HEK293 (cell line): ENCODE measurements around the gene STPG3.
A peak's percentile ranks its signal among the peaks of the same experiment; 100 is the strongest.

Experiments used
- BCL11A ChIP-seq: fragments of 450-650 bp; formaldehyde crosslinking; IDR thresholded peaks from 2 replicates; pipeline ENCODE4 v1.5.1; 2016; ENCODE audit warnings: low read depth, missing biosample characterization, missing genetic modification characterization
- KLF16 ChIP-seq: fragments of 450-650 bp; formaldehyde crosslinking; IDR thresholded peaks from 2 replicates; pipeline ENCODE4 v1.5.1; 2017; ENCODE audit warnings: missing biosample characterization, missing genetic modification characterization
- SALL2 ChIP-seq: fragments of 450-650 bp; formaldehyde crosslinking; IDR thresholded peaks from 2 replicates; pipeline ENCODE4 v1.5.0; 2017; ENCODE audit warnings: missing biosample characterization, mild to moderate bottlenecking, missing genetic modification characterization, borderline replicate concordance
- SETDB1 ChIP-seq: IDR thresholded peaks from one replicate; pipeline ENCODE4 v1.6.1; 2017; ENCODE audit warnings: mild to moderate bottlenecking, low read length, moderate library complexity, mixed read lengths; ENCODE audit not compliant: insufficient read length
- TRIM28 ChIP-seq: IDR thresholded peaks from 2 replicates; pipeline ENCODE4 v1.6.1; 2011; ENCODE audit warnings: low read length, control low read depth, borderline replicate concordance
- YY1 ChIP-seq: fragments of 450-650 bp; formaldehyde crosslinking; IDR thresholded peaks from 2 replicates; pipeline ENCODE4 v1.5.1; 2018; ENCODE audit warnings: missing biosample characterization, missing genetic modification characterization
- ZBTB1 ChIP-seq: fragments of 450-650 bp; formaldehyde crosslinking; IDR thresholded peaks from 2 replicates; pipeline ENCODE4 v1.5.1; 2016; ENCODE audit warnings: missing biosample characterization, missing genetic modification characterization
- ZBTB7A ChIP-seq: fragments of 450-650 bp; formaldehyde crosslinking; IDR thresholded peaks from 2 replicates; pipeline ENCODE4 v1.5.1; 2016; ENCODE audit warnings: low read depth, missing biosample characterization, missing genetic modification characterization
- ZBTB8A ChIP-seq: fragments of 450-650 bp; formaldehyde crosslinking; IDR thresholded peaks from 2 replicates; pipeline ENCODE4 v1.5.1; 2016; ENCODE audit warnings: missing biosample characterization, missing genetic modification characterization
- ZFHX2 ChIP-seq: fragments of 450-650 bp; formaldehyde crosslinking; conservative IDR thresholded peaks from 2 replicates; pipeline ENCODE4 v1.5.1; 2016; ENCODE audit warnings: missing biosample characterization, missing genetic modification characterization
- ZFP69B ChIP-seq: fragments of 450-650 bp; formaldehyde crosslinking; IDR thresholded peaks from 2 replicates; pipeline ENCODE4 v1.5.1; 2016; ENCODE audit warnings: missing biosample characterization, missing genetic modification characterization
- ZNF10 ChIP-seq: fragments of 450-650 bp; formaldehyde crosslinking; IDR thresholded peaks from 2 replicates; pipeline ENCODE4 v1.5.1; 2017; ENCODE audit warnings: missing biosample characterization, missing genetic modification characterization
- ZNF121 ChIP-seq: fragments of 450-650 bp; formaldehyde crosslinking; IDR thresholded peaks from 2 replicates; pipeline ENCODE4 v1.5.1; 2016; ENCODE audit warnings: missing biosample characterization, missing genetic modification characterization
- ZNF155 ChIP-seq: fragments of 450-650 bp; formaldehyde crosslinking; IDR thresholded peaks from 2 replicates; pipeline ENCODE4 v1.5.1; 2016; ENCODE audit warnings: missing biosample characterization, missing genetic modification characterization
- ZNF292 ChIP-seq: fragments of 450-650 bp; formaldehyde crosslinking; IDR thresholded peaks from 2 replicates; pipeline ENCODE4 v1.5.1; 2016; ENCODE audit warnings: low read depth, missing biosample characterization, missing genetic modification characterization, borderline replicate concordance
- ZNF311 ChIP-seq: fragments of 450-650 bp; formaldehyde crosslinking; IDR thresholded peaks from 2 replicates; pipeline ENCODE4 v1.5.1; 2017; ENCODE audit warnings: missing biosample characterization, missing genetic modification characterization, borderline replicate concordance
- ZNF341 ChIP-seq: fragments of 450-650 bp; formaldehyde crosslinking; IDR thresholded peaks from 2 replicates; pipeline ENCODE4; 2016; ENCODE audit warnings: low read depth, missing biosample characterization, missing genetic modification characterization
- ZNF501 ChIP-seq: fragments of 450-650 bp; formaldehyde crosslinking; IDR thresholded peaks from 2 replicates; pipeline ENCODE4 v1.5.1; 2016; ENCODE audit warnings: missing biosample characterization, missing genetic modification characterization
- ZNF513 ChIP-seq: fragments of 450-650 bp; IDR thresholded peaks from 2 replicates; pipeline ENCODE4 v1.5.1; 2018; ENCODE audit warnings: missing biosample characterization, missing genetic modification characterization
- ZNF621 ChIP-seq: fragments of 450-650 bp; formaldehyde crosslinking; IDR thresholded peaks from 2 replicates; pipeline ENCODE4 v1.5.1; 2017; ENCODE audit warnings: missing biosample characterization, missing genetic modification characterization
- ZNF624 ChIP-seq: fragments of 450-650 bp; formaldehyde crosslinking; IDR thresholded peaks from 2 replicates; pipeline ENCODE4 v1.5.1; 2017; ENCODE audit warnings: missing biosample characterization, missing genetic modification characterization
- ZNF76 ChIP-seq: fragments of 450-650 bp; formaldehyde crosslinking; IDR thresholded peaks from 2 replicates; pipeline ENCODE4; 2016; ENCODE audit warnings: low read depth, missing biosample characterization, missing genetic modification characterization, borderline replicate concordance
- ZXDB ChIP-seq: fragments of 450-650 bp; formaldehyde crosslinking; IDR thresholded peaks from 2 replicates; pipeline ENCODE4 v1.5.1; 2016; ENCODE audit warnings: missing biosample characterization, missing genetic modification characterization
- TF ChIP-seq, protein P1 (sequence below): fragments of 450-650 bp; formaldehyde crosslinking; IDR thresholded peaks from 2 replicates; pipeline ENCODE4 v1.5.1; 2016; ENCODE audit warnings: missing biosample characterization, missing genetic modification characterization
- TF ChIP-seq, protein P2 (sequence below): fragments of 450-650 bp; formaldehyde crosslinking; IDR thresholded peaks from 2 replicates; pipeline ENCODE4 v1.5.1; 2016; ENCODE audit warnings: missing biosample characterization, missing genetic modification characterization
- TF ChIP-seq, protein P3 (sequence below): fragments of 450-650 bp; formaldehyde crosslinking; optimal IDR thresholded peaks from 2 replicates; pipeline ENCODE3; 2016; ENCODE audit warnings: missing biosample characterization, mild to moderate bottlenecking, missing genetic modification characterization
- TF ChIP-seq, protein P4 (sequence below): fragments of 450-650 bp; formaldehyde crosslinking; conservative IDR thresholded peaks from 2 replicates; pipeline ENCODE4 v1.5.1; 2016; ENCODE audit warnings: low read depth, missing biosample characterization, missing genetic modification characterization

The STPG3 gene

DNA sequence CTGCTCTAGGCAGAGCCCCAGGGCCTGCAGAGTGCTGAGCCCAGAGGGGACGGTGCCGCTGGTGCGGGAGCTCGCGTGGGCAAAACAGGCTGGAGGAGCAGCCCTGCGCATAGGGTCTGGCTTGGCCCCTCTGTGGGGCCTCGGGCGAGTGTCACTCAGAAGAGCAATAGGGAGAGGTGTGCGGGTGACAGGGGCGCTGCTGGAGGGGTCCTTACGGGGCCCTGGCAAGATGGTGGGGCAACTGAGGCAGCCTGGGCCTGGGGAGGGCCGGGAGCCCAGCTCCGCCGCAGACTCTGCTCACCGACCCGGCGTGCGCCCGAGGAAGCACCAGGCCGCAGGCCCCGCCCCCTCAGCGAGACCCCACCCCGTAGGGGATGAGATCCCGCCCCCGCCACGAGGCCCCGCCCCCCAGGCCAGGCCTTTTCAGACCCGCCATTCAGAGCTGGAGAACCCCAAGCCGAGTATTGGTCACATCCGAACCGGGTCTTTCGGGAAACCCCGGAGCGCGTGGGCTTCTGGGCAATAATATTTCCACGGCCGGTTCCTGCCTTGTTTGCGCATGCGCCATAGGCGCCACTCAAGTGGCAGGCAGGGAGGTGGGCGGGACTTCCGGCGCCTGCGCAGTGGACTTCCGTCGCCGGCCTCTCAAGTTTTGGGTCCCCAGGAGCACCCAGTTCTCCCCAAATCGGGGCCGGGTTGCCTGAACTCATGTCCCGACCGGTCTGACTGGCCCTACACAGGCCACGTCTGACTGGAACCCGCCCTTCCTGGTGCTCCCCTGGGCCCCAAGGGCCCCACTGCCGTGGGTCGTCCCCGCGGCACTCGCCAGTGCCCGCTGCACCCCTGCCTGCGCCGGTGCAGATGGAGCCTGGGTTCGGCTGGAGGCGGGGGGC is 27.8 kb upstream of the STPG3 start (continued):
- peak; percentile 84 for TF ChIP-seq ZNF76 (tag by site-specific recombination)
- TF ChIP-seq ZNF155 (tag by site-specific recombination): no peak
- TF ChIP-seq ZNF624: no peak
- TF ChIP-seq ZXDB (tag by site-specific recombination): peak; percentile 98
- no peak for TF ChIP-seq ZNF311 (tag by site-specific recombination)
- TF ChIP-seq, protein P1, sequence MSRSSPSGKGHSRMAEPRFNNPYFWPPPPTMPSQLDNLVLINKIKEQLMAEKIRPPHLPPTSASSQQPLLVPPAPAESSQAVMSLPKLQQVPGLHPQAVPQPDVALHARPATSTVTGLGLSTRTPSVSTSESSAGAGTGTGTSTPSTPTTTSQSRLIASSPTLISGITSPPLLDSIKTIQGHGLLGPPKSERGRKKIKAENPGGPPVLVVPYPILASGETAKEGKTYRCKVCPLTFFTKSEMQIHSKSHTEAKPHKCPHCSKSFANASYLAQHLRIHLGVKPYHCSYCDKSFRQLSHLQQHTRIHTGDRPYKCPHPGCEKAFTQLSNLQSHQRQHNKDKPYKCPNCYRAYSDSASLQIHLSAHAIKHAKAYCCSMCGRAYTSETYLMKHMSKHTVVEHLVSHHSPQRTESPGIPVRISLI (tag by site-specific recombination): no peak
- TF ChIP-seq YY1 (tag by site-specific recombination): no peak
- TF ChIP-seq, protein P2, sequence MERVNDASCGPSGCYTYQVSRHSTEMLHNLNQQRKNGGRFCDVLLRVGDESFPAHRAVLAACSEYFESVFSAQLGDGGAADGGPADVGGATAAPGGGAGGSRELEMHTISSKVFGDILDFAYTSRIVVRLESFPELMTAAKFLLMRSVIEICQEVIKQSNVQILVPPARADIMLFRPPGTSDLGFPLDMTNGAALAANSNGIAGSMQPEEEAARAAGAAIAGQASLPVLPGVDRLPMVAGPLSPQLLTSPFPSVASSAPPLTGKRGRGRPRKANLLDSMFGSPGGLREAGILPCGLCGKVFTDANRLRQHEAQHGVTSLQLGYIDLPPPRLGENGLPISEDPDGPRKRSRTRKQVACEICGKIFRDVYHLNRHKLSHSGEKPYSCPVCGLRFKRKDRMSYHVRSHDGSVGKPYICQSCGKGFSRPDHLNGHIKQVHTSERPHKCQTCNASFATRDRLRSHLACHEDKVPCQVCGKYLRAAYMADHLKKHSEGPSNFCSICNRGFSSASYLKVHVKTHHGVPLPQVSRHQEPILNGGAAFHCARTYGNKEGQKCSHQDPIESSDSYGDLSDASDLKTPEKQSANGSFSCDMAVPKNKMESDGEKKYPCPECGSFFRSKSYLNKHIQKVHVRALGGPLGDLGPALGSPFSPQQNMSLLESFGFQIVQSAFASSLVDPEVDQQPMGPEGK: peak; percentile 95
- TF ChIP-seq ZBTB1: no peak
- TF ChIP-seq ZFHX2 (tag by site-specific recombination): peak; percentile 31
- TF ChIP-seq ZNF121 (tag by site-specific recombination): no peak
- TF ChIP-seq ZNF513 (tag by site-specific recombination): no peak
- TF ChIP-seq, protein P3, sequence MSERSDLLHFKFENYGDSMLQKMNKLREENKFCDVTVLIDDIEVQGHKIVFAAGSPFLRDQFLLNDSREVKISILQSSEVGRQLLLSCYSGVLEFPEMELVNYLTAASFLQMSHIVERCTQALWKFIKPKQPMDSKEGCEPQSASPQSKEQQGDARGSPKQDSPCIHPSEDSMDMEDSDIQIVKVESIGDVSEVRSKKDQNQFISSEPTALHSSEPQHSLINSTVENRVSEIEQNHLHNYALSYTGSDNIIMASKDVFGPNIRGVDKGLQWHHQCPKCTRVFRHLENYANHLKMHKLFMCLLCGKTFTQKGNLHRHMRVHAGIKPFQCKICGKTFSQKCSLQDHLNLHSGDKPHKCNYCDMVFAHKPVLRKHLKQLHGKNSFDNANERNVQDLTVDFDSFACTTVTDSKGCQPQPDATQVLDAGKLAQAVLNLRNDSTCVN (tag by site-specific recombination): peak; percentile 33
- TF ChIP-seq SALL2 (tag by site-specific recombination): no peak
- peak; percentile 50; the same call in 1 of the 2 replicates for TF ChIP-seq KLF16 (tag by site-specific recombination)
- TF ChIP-seq, protein P4, sequence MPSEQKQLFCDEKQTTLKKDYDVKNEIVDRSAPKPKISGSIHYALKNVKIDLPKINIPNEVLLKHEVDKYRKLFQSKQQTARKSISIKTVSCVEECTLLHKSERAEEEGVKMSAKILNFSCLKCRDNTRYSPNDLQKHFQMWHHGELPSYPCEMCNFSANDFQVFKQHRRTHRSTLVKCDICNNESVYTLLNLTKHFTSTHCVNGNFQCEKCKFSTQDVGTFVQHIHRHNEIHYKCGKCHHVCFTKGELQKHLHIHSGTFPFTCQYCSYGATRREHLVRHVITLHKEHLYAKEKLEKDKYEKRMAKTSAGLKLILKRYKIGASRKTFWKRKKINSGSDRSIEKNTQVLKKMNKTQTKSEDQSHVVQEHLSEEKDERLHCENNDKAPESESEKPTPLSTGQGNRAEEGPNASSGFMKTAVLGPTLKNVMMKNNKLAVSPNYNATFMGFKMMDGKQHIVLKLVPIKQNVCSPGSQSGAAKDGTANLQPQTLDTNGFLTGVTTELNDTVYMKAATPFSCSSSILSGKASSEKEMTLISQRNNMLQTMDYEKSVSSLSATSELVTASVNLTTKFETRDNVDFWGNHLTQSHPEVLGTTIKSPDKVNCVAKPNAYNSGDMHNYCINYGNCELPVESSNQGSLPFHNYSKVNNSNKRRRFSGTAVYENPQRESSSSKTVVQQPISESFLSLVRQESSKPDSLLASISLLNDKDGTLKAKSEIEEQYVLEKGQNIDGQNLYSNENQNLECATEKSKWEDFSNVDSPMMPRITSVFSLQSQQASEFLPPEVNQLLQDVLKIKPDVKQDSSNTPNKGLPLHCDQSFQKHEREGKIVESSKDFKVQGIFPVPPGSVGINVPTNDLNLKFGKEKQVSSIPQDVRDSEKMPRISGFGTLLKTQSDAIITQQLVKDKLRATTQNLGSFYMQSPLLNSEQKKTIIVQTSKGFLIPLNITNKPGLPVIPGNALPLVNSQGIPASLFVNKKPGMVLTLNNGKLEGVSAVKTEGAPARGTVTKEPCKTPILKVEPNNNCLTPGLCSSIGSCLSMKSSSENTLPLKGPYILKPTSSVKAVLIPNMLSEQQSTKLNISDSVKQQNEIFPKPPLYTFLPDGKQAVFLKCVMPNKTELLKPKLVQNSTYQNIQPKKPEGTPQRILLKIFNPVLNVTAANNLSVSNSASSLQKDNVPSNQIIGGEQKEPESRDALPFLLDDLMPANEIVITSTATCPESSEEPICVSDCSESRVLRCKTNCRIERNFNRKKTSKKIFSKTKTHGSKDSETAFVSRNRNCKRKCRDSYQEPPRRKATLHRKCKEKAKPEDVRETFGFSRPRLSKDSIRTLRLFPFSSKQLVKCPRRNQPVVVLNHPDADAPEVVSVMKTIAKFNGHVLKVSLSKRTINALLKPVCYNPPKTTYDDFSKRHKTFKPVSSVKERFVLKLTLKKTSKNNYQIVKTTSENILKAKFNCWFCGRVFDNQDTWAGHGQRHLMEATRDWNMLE (tag by site-specific recombination): peak; percentile 63
- TF ChIP-seq ZNF341: no peak
- 0 out of 2 replicates have a peak, but pooled peaks have one; percentile 58 for TF ChIP-seq ZNF501
- no peak for TF ChIP-seq TRIM28
- TF ChIP-seq ZNF292 (tag by site-specific recombination): no peak
- no peak for TF ChIP-seq BCL11A
- TF ChIP-seq ZFP69B (tag by site-specific recombination): 0 out of 2 replicates have a peak, but pooled peaks have one; percentile 30
- no peak for TF ChIP-seq ZNF10 (tag by site-specific recombination)
- TF ChIP-seq ZBTB8A (tag by site-specific recombination): peak; percentile 40
- no peak for TF ChIP-seq ZNF621
- TF ChIP-seq SETDB1: no peak
- TF ChIP-seq ZBTB7A (tag by site-specific recombination): peak; percentile 46; the same call in 1 of the 2 replicates
